ENCODE results near the gene EXOC7. TPM values are rescaled to one million over a fixed set of nuclear protein-coding genes. Genes with fewer than 3 reads are reported as not detected.

Gene EXOC7
- total and polyA plus RNA-seq, 8 donors = 31.8 to 280 (median 68.1) TPM

DNA sequence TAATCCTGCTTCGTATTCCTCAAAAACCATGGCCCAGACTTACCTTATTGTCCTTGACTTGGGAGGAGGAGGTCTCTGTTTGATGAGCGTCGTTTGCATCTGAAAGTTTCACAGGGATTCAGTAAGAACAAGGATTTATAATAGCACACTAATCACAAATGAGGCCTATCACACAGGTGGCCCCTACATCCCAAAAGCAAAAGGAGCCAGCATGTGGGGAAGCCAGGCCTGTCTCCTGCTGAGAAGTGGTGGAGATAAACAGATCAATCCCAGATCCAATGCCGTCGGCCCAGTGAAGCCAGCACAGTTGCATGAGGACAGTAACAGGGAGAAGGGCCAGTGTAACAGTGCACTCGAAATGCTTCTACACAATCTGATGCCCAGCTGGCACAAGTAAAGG is 63.2 kb downstream of the EXOC7 start:
- WGBS, 5 donors = 72 to 83% (median 77%) methylated on average over 6 of the region's 6 CpGs
- peaks cover 0 to 24% (median 6%) of the 10 kb centered on the region in 4 donors for H3K4me1 ChIP-seq
- DNase-seq = no peak
- intact Hi-C loops (cut with DNase I; ENCODE audit: low total_unique reads) = no loop called here
- peak overlapping the region in 1 of 5 donors; percentile 77 for H3K27ac ChIP-seq
- peaks cover 69 to 81% (median 76%) of the 10 kb centered on the region in 4 donors for H3K36me3 ChIP-seq
- TF ChIP-seq POLR2A (IDR thresholded peaks at IDR 0.05) = no peak
- TF ChIP-seq EP300 (IDR thresholded peaks at IDR 0.05) = no peak
- no peak for TF ChIP-seq POLR2AphosphoS5 (IDR thresholded peaks at IDR 0.05)
- TF ChIP-seq, protein P1, sequence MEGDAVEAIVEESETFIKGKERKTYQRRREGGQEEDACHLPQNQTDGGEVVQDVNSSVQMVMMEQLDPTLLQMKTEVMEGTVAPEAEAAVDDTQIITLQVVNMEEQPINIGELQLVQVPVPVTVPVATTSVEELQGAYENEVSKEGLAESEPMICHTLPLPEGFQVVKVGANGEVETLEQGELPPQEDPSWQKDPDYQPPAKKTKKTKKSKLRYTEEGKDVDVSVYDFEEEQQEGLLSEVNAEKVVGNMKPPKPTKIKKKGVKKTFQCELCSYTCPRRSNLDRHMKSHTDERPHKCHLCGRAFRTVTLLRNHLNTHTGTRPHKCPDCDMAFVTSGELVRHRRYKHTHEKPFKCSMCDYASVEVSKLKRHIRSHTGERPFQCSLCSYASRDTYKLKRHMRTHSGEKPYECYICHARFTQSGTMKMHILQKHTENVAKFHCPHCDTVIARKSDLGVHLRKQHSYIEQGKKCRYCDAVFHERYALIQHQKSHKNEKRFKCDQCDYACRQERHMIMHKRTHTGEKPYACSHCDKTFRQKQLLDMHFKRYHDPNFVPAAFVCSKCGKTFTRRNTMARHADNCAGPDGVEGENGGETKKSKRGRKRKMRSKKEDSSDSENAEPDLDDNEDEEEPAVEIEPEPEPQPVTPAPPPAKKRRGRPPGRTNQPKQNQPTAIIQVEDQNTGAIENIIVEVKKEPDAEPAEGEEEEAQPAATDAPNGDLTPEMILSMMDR (IDR thresholded peaks at IDR 0.05) = no peak
- H3K4me3 ChIP-seq = no peak overlapping the region
- H3K9me3 ChIP-seq = no peaks in the 10 kb centered on the region
- no peaks in the 10 kb centered on the region for H3K27me3 ChIP-seq

DNA sequence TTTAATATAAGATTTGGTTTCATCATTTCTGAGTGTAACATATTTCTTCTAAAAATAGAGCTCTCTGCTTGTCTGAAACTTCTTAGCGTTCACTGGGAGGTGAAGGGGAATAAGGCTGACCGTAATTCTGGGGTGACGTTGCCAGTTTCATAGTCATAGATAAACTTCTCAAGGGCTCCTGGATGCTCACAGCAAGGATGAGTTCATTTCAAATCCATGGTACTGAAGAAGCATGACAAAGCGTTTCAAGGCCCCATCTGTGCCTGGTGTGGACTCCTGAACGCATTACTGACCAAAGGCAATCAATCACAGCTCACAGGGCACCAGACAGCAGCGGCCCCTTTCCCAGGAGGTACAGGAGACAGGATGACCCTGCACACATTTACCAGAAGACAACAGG is 64.5 kb downstream of the EXOC7 start:
- no peak for DNase-seq
- Histone ChIP-seq H3K27ac (peak overlapping the region in 3 of 5 donors; percentile 7 to 77 (median 46)), H3K4me1 (peaks cover 0 to 32% (median 6%) of the 10 kb centered on the region in 4 donors), H3K4me3 (no peak overlapping the region), H3K27me3 (no peaks in the 10 kb centered on the region), H3K9me3 (no peaks in the 10 kb centered on the region), H3K36me3 (peaks cover 56 to 69% (median 63%) of the 10 kb centered on the region in 4 donors)
- intact Hi-C loops (cut with DNase I; ENCODE audit: low total_unique reads) = no loop called here
- WGBS, 5 donors = 76 to 85% (median 80%) methylated on average over 6 of the region's 6 CpGs
- TF ChIP-seq EP300 (IDR thresholded peaks at IDR 0.05) (no peak), POLR2AphosphoS5 (IDR thresholded peaks at IDR 0.05) (peak in 2 of 3 donors; percentile 1 to 47)

GRCh38 chr17:76038050-76038449 is 65.5 kb downstream of the EXOC7 start:
- intact Hi-C loops (cut with DNase I; ENCODE audit: low total_unique reads) = no loop called here
- WGBS, 5 donors = 73 to 88% (median 80%) methylated on average over 3 of the region's 3 CpGs
- Histone ChIP-seq H3K4me1 (peaks cover 0 to 40% (median 6%) of the 10 kb centered on the region in 4 donors), H3K27ac (peak overlapping the region in 2 of 5 donors; percentile 3 to 77), H3K36me3 (peaks cover 46 to 58% (median 53%) of the 10 kb centered on the region in 4 donors), H3K9me3 (no peaks in the 10 kb centered on the region), H3K4me3 (no peak overlapping the region), H3K27me3 (no peaks in the 10 kb centered on the region)
- TF ChIP-seq EP300 (IDR thresholded peaks at IDR 0.05) = no peak
- no peak for TF ChIP-seq POLR2A (IDR thresholded peaks at IDR 0.05)
- no peak for DNase-seq

DNA sequence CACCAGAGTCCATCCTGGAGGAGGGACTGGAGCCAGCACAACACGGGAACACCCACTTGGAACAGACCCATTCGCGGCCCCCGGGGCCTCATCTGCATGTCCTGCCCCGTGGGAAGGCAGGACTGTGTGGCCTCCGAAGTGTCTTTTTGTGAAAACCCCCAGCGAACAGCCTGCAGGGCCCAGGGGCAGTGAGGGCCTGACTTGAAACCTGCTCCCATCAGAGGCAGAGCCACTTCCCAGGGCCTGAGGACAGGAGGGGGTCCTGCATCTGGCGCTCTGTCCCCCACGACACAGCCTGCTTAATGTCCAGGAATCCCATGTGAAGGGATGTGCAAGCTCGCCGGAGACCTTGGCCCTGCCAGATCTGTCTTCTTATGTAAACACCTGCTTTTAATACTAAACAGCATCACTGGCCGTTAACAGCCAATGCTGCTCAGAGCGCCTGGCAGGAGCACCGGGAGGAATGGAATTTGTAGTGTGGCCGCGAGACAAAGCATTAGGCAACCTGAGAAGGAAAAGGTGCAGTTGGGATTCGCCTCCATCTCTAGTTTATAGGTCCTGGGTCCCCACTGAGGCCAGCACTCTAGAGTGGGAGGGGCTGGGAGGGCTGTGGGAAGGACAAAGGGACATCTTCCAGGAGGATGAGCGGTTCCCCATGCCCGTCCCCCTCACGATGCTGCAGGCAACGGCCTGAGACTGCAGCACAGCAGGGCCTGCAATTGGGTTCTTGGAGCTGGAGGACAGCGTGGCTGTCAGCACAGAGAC is 66.9 kb downstream of the EXOC7 start:
- peak in 1 of 2 donors; percentile 79 for DNase-seq
- Histone ChIP-seq H3K27me3 (no peaks in the 10 kb centered on the region), H3K4me3 (no peak overlapping the region), H3K9me3 (no peaks in the 10 kb centered on the region), H3K27ac (peak overlapping the region in 3 of 5 donors; percentile 3 to 77 (median 49)), H3K4me1 (peaks cover 0 to 40% (median 6%) of the 10 kb centered on the region in 4 donors), H3K36me3 (peaks cover 32 to 44% (median 39%) of the 10 kb centered on the region in 4 donors)
- intact Hi-C loops (cut with DNase I; ENCODE audit: low total_unique reads) = no loop called here
- whole genome bisulfite sequencing, 5 donors = 41 to 55% (median 52%) methylated on average over 16 to 22 of the region's 22 CpGs
- TF ChIP-seq EP300 (IDR thresholded peaks at IDR 0.05) (peak; percentile 40), POLR2AphosphoS5 (IDR thresholded peaks at IDR 0.05) (peak; percentile 30 to 77 (median 50)), POLR2A (IDR thresholded peaks at IDR 0.05) (no peak)
- TF ChIP-seq, protein P1 (IDR thresholded peaks at IDR 0.05) = no peak

DNA sequence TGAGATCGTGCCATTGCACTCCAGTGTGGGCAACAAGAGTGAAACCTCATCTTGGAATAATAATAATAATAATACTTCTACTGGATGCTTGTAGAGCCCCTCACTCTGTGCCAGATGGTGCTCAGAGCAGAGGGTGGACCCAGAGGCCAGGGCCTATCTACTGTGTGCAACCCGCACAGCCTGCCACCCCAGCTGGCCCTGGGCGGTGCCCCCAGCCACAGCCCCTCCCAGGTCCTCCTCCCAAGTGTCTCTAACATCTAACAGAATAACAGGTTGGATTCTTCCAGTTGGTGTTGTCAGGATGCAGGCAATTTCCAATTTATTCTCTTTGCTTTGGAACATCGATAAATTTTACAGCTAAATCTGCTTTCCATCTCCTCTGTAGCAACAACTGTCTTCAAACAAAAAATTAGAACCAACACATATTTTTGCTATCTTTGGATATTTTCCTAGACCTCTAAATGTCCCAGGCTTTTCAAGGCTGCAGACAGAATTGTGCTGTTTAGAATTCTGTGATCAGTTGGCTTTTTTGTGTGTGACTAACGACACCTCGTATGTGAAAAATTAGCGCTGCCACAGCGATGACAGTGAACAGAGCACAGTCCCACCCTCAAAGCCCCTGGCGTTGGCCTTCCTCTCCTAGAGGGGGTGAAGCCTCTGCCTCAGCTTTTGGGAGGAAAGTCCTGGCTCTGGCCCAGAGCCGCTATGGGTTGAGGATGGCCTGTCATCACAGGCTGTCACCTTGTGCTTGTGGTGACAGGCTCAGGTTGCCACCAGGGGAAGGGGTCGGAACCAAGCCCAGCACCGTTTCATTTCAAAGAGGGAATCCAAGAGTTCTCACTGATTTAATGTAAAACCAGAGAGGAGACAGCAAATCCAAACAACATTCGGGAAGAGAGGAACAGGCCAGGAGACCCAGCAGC is 68.9 kb downstream of the EXOC7 start:
- H3K36me3 ChIP-seq = peaks cover 12 to 24% (median 19%) of the 10 kb centered on the region in 4 donors
- peak overlapping the region in 2 of 5 donors; percentile 42 to 77 for H3K27ac ChIP-seq
- 75 to 89% (median 86%) methylated on average over 13 of the region's 13 CpGs for WGBS, 5 donors
- peaks cover 0 to 43% (median 7%) of the 10 kb centered on the region in 4 donors for H3K4me1 ChIP-seq
- no peak overlapping the region for H3K4me3 ChIP-seq
- no peak for TF ChIP-seq POLR2A (IDR thresholded peaks at IDR 0.05)
- TF ChIP-seq EP300 (IDR thresholded peaks at IDR 0.05) = no peak
- TF ChIP-seq, protein P1 (IDR thresholded peaks at IDR 0.05) = no peak
- no peak for TF ChIP-seq POLR2AphosphoS5 (IDR thresholded peaks at IDR 0.05)
- DNase-seq = no peak
- no peaks in the 10 kb centered on the region for H3K27me3 ChIP-seq
- intact Hi-C loops (cut with DNase I; ENCODE audit: low total_unique reads) = no loop called here
- no peaks in the 10 kb centered on the region for H3K9me3 ChIP-seq
